H1 (cell line): ENCODE results near the gene FNDC3A. TPM values are rescaled to one million over a fixed set of nuclear protein-coding genes. Genes with fewer than 3 reads are reported as not detected.

ENCODE experiments used
- CTCF ChIA-PET: fragments of 300-600 bp; sonication (Branson Sonifier 250); formaldehyde crosslinking; loops from one replicate; lab custom pipeline; 2021; ENCODE audit not compliant: partially characterized antibody; lab: Charles Lee
- POLR2A ChIA-PET: fragments of 300-600 bp; sonication (Branson Sonifier 250); formaldehyde crosslinking; loops from one replicate; lab custom pipeline; 2021; ENCODE audit warnings: inconsistent platforms; ENCODE audit not compliant: partially characterized antibody; lab: Charles Lee
- DNase-seq, 2 experiments: peaks; one replicate each; pipeline versions ENCODE4 v3.0.0 to v3.0.0-alpha.2; 2010 to 2022; ENCODE audit warnings: low spot score in 2 of 2, low read depth in 1 of 2, mixed read lengths in 1 of 2
- FAIRE-seq: peaks from 2 replicates; lab custom pipeline; 2011; peaks lifted over from hg19 to GRCh38; lab: Jason Lieb, UNC
- H2AFZ ChIP-seq: 2 replicates; pipeline ENCODE4 v1.8.1; 2012; ENCODE audit warnings: low read length, inconsistent platforms
- H2AK5ac ChIP-seq: 2 replicates; pipeline ENCODE4 v1.6.1; 2013; ENCODE audit warnings: low read depth, low read length
- H2BK120ac ChIP-seq: replicated peaks from 2 replicates; pipeline ENCODE3; 2013; ENCODE audit warnings: low read depth, low read length, inconsistent platforms
- H2BK12ac ChIP-seq: 2 replicates; pipeline ENCODE4 v1.6.1; 2013; ENCODE audit warnings: low read depth, low read length
- H2BK15ac ChIP-seq: 2 replicates; pipeline ENCODE4 v1.6.1; 2013; ENCODE audit warnings: low read length
- H2BK20ac ChIP-seq: 2 replicates; pipeline ENCODE4 v1.6.1; 2013; ENCODE audit warnings: low read length
- H2BK5ac ChIP-seq: 2 replicates; pipeline ENCODE4 v1.6.1; 2013; ENCODE audit warnings: low read depth, low read length
- H3K14ac ChIP-seq: 2 replicates; pipeline ENCODE4 v1.6.1; 2013; ENCODE audit warnings: inconsistent platforms; ENCODE audit not compliant: insufficient read length
- H3K18ac ChIP-seq: 2 replicates; pipeline ENCODE4 v1.6.1; 2013; ENCODE audit warnings: low read length; ENCODE audit errors: extremely low read depth
- H3K23ac ChIP-seq: 2 replicates; pipeline ENCODE4 v1.6.1; 2013; ENCODE audit warnings: inconsistent platforms; ENCODE audit not compliant: insufficient read length
- H3K23me2 ChIP-seq: 2 replicates; pipeline ENCODE4 v1.6.1; 2013; ENCODE audit warnings: low read depth, low read length
- H3K27ac ChIP-seq: 2 replicates; pipeline ENCODE4 v1.6.1; 2011; ENCODE audit warnings: low read depth, low read length, inconsistent platforms
- H3K27me3 ChIP-seq, 4 experiments: replicated peaks in 1 of 4; 1 replicate in 1 of 4; 2 replicates in 3 of 4; pipeline versions ENCODE4 v1.6.1 to v1.8.1; 2011 to 2013; ENCODE audit warnings: low read length in 3 of 4, mild to moderate bottlenecking in 3 of 4, inconsistent platforms in 2 of 4, mixed read lengths in 2 of 4, moderate library complexity in 1 of 4; ENCODE audit not compliant: control insufficient read depth in 3 of 4, insufficient read depth in 3 of 4; ENCODE audit errors: extremely low read depth in 1 of 4
- H3K36me3 ChIP-seq, 4 experiments: 2 replicates each; pipeline versions ENCODE4 v1.6.1 to v1.8.1; 2011 to 2013; ENCODE audit warnings: mild to moderate bottlenecking in 4 of 4, low read length in 3 of 4, moderate library complexity in 2 of 4, control low read depth in 1 of 4, inconsistent platforms in 1 of 4; ENCODE audit not compliant: insufficient read depth in 4 of 4, control insufficient read depth in 2 of 4
- H3K4ac ChIP-seq: replicated peaks from 2 replicates; pipeline ENCODE3; 2013; ENCODE audit warnings: low read length, low read depth, mixed read lengths, inconsistent platforms; ENCODE audit not compliant: insufficient read length
- H3K4me1 ChIP-seq, 4 experiments: replicated peaks in 1 of 4; 1 replicate in 1 of 4; 2 replicates in 3 of 4; pipeline versions ENCODE4 v1.6.1 to v1.8.1; 2011 to 2013; ENCODE audit warnings: low read length in 3 of 4, inconsistent platforms in 2 of 4, mixed read lengths in 1 of 4; ENCODE audit not compliant: insufficient read depth in 4 of 4, control insufficient read depth in 3 of 4
- H3K4me2 ChIP-seq, 2 experiments: 2 replicates each; pipeline versions ENCODE4 v1.6.1 to v1.8.1; 2011 to 2013; ENCODE audit warnings: low read depth in 2 of 2, low read length in 2 of 2, control low read depth in 1 of 2, inconsistent platforms in 1 of 2, mild to moderate bottlenecking in 1 of 2; ENCODE audit not compliant: insufficient read depth in 1 of 2
- H3K4me3 ChIP-seq, 4 experiments: fragments of 200-600, 300-600 bp in 1 of 4; sonication (generic), shearing (Covaris generic), sonication (Bioruptor Twin) in 1 of 4; 2 replicates each; pipeline versions ENCODE4 v1.5.1 to v1.8.1; 2011 to 2016; ENCODE audit warnings: low read length in 4 of 4, low read depth in 3 of 4, control low read depth in 2 of 4, inconsistent platforms in 2 of 4, mild to moderate bottlenecking in 2 of 4, mixed read lengths in 1 of 4, moderate library complexity in 1 of 4; ENCODE audit not compliant: insufficient read depth in 2 of 4; ENCODE audit errors: extremely low read depth in 1 of 4
- H3K56ac ChIP-seq: replicated peaks from 2 replicates; pipeline ENCODE3; 2013; ENCODE audit warnings: low read depth, mild to moderate bottlenecking, mixed read lengths, low read length, inconsistent platforms; ENCODE audit not compliant: insufficient read length
- H3K79me1 ChIP-seq: 2 replicates; pipeline ENCODE4 v1.6.1; 2013; ENCODE audit warnings: low read depth, low read length, control low read depth
- H3K79me2 ChIP-seq, 2 experiments: 2 replicates each; pipeline versions ENCODE4 v1.6.1 to v1.8.1; 2012 to 2013; ENCODE audit warnings: low read length in 2 of 2, mild to moderate bottlenecking in 2 of 2, inconsistent platforms in 1 of 2; ENCODE audit not compliant: insufficient read depth in 2 of 2, control insufficient read depth in 1 of 2
- H3K9ac ChIP-seq, 4 experiments: replicated peaks in 1 of 4; 1 replicate in 1 of 4; 2 replicates in 3 of 4; pipeline versions ENCODE4 v1.6.1 to v1.8.1; 2011 to 2013; ENCODE audit warnings: low read depth in 3 of 4, low read length in 3 of 4, control low read depth in 2 of 4, mild to moderate bottlenecking in 2 of 4, moderate library complexity in 2 of 4, inconsistent platforms in 1 of 4; ENCODE audit errors: extremely low read depth in 1 of 4
- H3K9me3 ChIP-seq, 2 experiments: 2 replicates each; pipeline versions ENCODE4 v1.6.1 to v1.8.1; 2012 to 2013; ENCODE audit warnings: mild to moderate bottlenecking in 2 of 2, moderate library complexity in 2 of 2, control low read depth in 1 of 2, inconsistent platforms in 1 of 2, low read depth in 1 of 2, low read length in 1 of 2, mixed read lengths in 1 of 2; ENCODE audit not compliant: insufficient read depth in 2 of 2
- H4K20me1 ChIP-seq, 2 experiments: replicated peaks in 1 of 2; 2 replicates each; pipeline versions ENCODE3 to v1.8.1; 2011 to 2013; ENCODE audit warnings: inconsistent platforms in 2 of 2, low read length in 2 of 2, mild to moderate bottlenecking in 1 of 2; ENCODE audit not compliant: insufficient read depth in 2 of 2, control insufficient read depth in 1 of 2
- H4K5ac ChIP-seq: 2 replicates; pipeline ENCODE4 v1.6.1; 2013; ENCODE audit warnings: low read length, low read depth, mixed read lengths, inconsistent platforms; ENCODE audit not compliant: insufficient read length
- H4K8ac ChIP-seq: 2 replicates; pipeline ENCODE4 v1.8.0; 2013; ENCODE audit warnings: mild to moderate bottlenecking, moderate library complexity, low read length, inconsistent platforms; ENCODE audit not compliant: insufficient read depth; ENCODE audit errors: extremely low read depth
- H4K91ac ChIP-seq: replicated peaks from 2 replicates; pipeline ENCODE3; 2013; ENCODE audit warnings: low read length, mixed read lengths, inconsistent platforms; ENCODE audit not compliant: insufficient read length
- ASH2L ChIP-seq: fragments of 200-600, 300-600 bp; sonication (generic); IDR thresholded peaks from one replicate; pipeline ENCODE4 v1.7.1; 2017; ENCODE audit warnings: low read length
- ATF2 ChIP-seq: IDR thresholded peaks from 2 replicates; pipeline ENCODE4 v1.6.1; 2012; ENCODE audit warnings: low read length, inconsistent platforms
- BRCA1 ChIP-seq: IDR thresholded peaks from 2 replicates; pipeline ENCODE4 v1.6.1; 2012; ENCODE audit warnings: low read depth, low read length, improper control_type of control experiment
- CHD2 ChIP-seq: IDR thresholded peaks from 2 replicates; pipeline ENCODE4 v1.6.1; 2012; ENCODE audit warnings: low read length, improper control_type of control experiment
- EP300 ChIP-seq, 2 experiments: IDR thresholded peaks; 1 replicate in 1 of 2; 2 replicates in 1 of 2; pipeline ENCODE4 v1.6.1; 2011 to 2012; ENCODE audit warnings: low read depth in 2 of 2, low read length in 2 of 2, mild to moderate bottlenecking in 2 of 2, borderline replicate concordance in 1 of 2, inconsistent platforms in 1 of 2, moderate library complexity in 1 of 2
- FOSL1 ChIP-seq: IDR thresholded peaks from 2 replicates; pipeline ENCODE4 v1.6.1; 2011; ENCODE audit warnings: mild to moderate bottlenecking, low read depth, low read length, moderate library complexity; ENCODE audit not compliant: insufficient read depth
- HDAC2 ChIP-seq, 2 experiments: fragments of 300-600 bp in 1 of 2; sonication (generic) in 1 of 2; IDR thresholded peaks; 2 replicates each; pipeline ENCODE4 v1.6.1; 2011 to 2012; ENCODE audit warnings: low read depth in 2 of 2, low read length in 2 of 2, mild to moderate bottlenecking in 2 of 2, moderate library complexity in 2 of 2, borderline replicate concordance in 1 of 2, inconsistent platforms in 1 of 2
- POLR2AphosphoS5 ChIP-seq: IDR thresholded peaks from 2 replicates; pipeline ENCODE4 v1.6.1; 2011; ENCODE audit warnings: low read depth, low read length
- RBBP5 ChIP-seq: IDR thresholded peaks from 2 replicates; pipeline ENCODE4 v1.7.1; 2012; ENCODE audit warnings: low read depth, mild to moderate bottlenecking, inconsistent platforms, low read length, moderate library complexity, borderline replicate concordance
- RXRA ChIP-seq: IDR thresholded peaks from 2 replicates; pipeline ENCODE4 v1.6.1; 2011; ENCODE audit warnings: low read depth, mild to moderate bottlenecking, low read length, moderate library complexity; ENCODE audit not compliant: insufficient read depth
- TEAD4 ChIP-seq: IDR thresholded peaks from 2 replicates; pipeline ENCODE4 v1.6.1; 2012; ENCODE audit warnings: low read depth, low read length, inconsistent platforms, mixed read lengths
- WGBS, 2 experiments: shearing (Covaris generic) in 1 of 2; methylation state at CpG; one replicate each; pipeline versions ENCODE4 v1.1.6 to v1.1.7; 2013 to 2015; ENCODE audit warnings: low lambda C conversion rate in 2 of 2, mixed read lengths in 2 of 2, inconsistent platforms in 1 of 2, low coverage in 1 of 2, missing lambda C conversion rate in 1 of 2; ENCODE audit not compliant: insufficient replicate concordance in 2 of 2, insufficient coverage in 1 of 2, insufficient read length in 1 of 2; ENCODE audit errors: extremely low coverage in 1 of 2, missing lambda C conversion rate in 1 of 2; 5-methylcytosine and 5-hydroxymethylcytosine counted together
- polyA plus RNA-seq, 7 experiments: library from polyadenylated mRNA; depleted of rRNA in 3 of 7; stranded (reverse) in 5 of 7; unstranded in 2 of 7; fragments of >200 nt in 5 of 7; fragments of 200-250 nt in 2 of 7; gene quantifications; 1 replicate in 5 of 7; 2 replicates in 1 of 7; 4 replicates in 1 of 7; pipeline versions ENCODE4 v1.2.1 to v1.2.3, GENCODE V29; 2011 to 2013; ENCODE audit warnings: missing spikeins in 2 of 7, mixed read lengths in 2 of 7
- total RNA-seq: library from RNA; stranded (reverse); fragmentation: NEBNext Ultra II Directional; extraction: Animal tissue kit (Norgen Biotek cat#: 25700); gene quantifications from 2 replicates; pipeline ENCODE4 v1.2.1, GENCODE V29; 2021

The FNDC3A gene
- total and polyA plus RNA-seq, 2 of the 8 experiments (the other 6 are each of a cell fraction or from before 2014, with no cell fraction given) = 14.6 to 26.0 TPM

GRCh38 chr13:49125964-49126524 is 150.3 kb downstream of the FNDC3A start:
- Histone ChIP-seq H4K91ac (no peak overlapping the region), H2BK120ac (no peak overlapping the region), H2AK5ac (no peak overlapping the region), H3K9me3 (no peaks in the 10 kb centered on the region), H3K4me1 (peaks cover 0 to 4% (median 3%) of the 10 kb centered on the region in 4 experiments; a peak in 3 of 7 replicates), H3K4ac (no peak overlapping the region), H3K14ac (no peak overlapping the region), H2BK5ac (no peak overlapping the region), H3K27ac (no peak overlapping the region), H3K56ac (no peak overlapping the region), H2BK15ac (no peak overlapping the region), H4K20me1 (no peaks in the 10 kb centered on the region), H3K9ac (no peak overlapping the region), H3K79me1 (no peaks in the 10 kb centered on the region), H4K5ac (no peak overlapping the region), H3K23ac (no peak overlapping the region), H3K27me3 (no peaks in the 10 kb centered on the region), H4K8ac (no peak overlapping the region), H3K4me2 (no peak overlapping the region), H2BK20ac (no peak overlapping the region), H2BK12ac (no peak overlapping the region), H3K4me3 (no peak overlapping the region), H3K23me2 (no peaks in the 10 kb centered on the region), H3K18ac (no peak overlapping the region), H3K79me2 (peaks cover 0 to 15% of the 10 kb centered on the region in 2 experiments; a peak in 2 of 4 replicates), H3K36me3 (peaks cover 0 to 2% (median 2%) of the 10 kb centered on the region in 4 experiments; a peak in 5 of 8 replicates), H2AFZ (no peak overlapping the region)
- FAIRE-seq = no peak
- DNase-seq = no peak
- ChIA-PET CTCF (interaction anchor here (0.6 to 0.8 kb wide), 2 partner anchors 25 to 55 kb away, joined by 4 read pairs; no protein-coding TSS in a partner anchor), POLR2A (interaction anchor here (0.7 kb wide), 2 partner anchors 10 to 15 kb away, joined by 3 read pairs; no protein-coding TSS in a partner anchor)
- 39% methylated on average over 2 of the region's 2 CpGs; no CpG with 5 or more reads in 1 of the 2 experiments for WGBS, 2 experiments
- TF ChIP-seq POLR2AphosphoS5 (no peak), RXRA (no peak), RBBP5 (no peak), HDAC2 (IDR thresholded peaks at IDR 0.05; ENCODE audit: borderline replicate concordance in 1 of 2, low read depth in 2 of 2, low read length in 2 of 2) (no peak), BRCA1 (no peak), FOSL1 (no peak), ATF2 (no peak), EP300 (IDR thresholded peaks at IDR 0.05; ENCODE audit: borderline replicate concordance in 1 of 2, low read depth in 2 of 2, low read length in 2 of 2) (no peak), ASH2L (no peak), CHD2 (no peak), TEAD4 (no peak)
